ENCODE measurements around the gene SMPDL3A. TPM values are rescaled to one million over a fixed set of nuclear protein-coding genes. Genes with fewer than 3 reads are reported as not detected.
A peak's percentile ranks its signal among the peaks of the same experiment; 100 is the strongest.

SMPDL3A gene
- total RNA-seq, 8 experiments from 2014 or later, result 2.7 to 22.6 (median 4.4) TPM

GRCh38 chr6:122779667-122780066 is 9.4 kb upstream of the SMPDL3A start, which contains the start of gene FABP7:
TSS of gene FABP7 (plus strand) at chr6:122779716. CDS start at chr6:122779795, 79 bp downstream.
- 0 to 88% (median 60%) methylated on average over 1 to 3 of the region's 3 CpGs; no CpG with 5 or more reads in 2 of the 10 experiments for WGBS, 10 experiments
- Histone ChIP-seq H3K4me1 (replicated peaks in 1 of 2) (peaks cover 8 to 15% of the 10 kb centered on the region in 2 donors), H3K4me3 (peak within 1 kb of the TSS; percentile 3 to 32 (median 10)), H3K27ac (peak within 1 kb of the TSS in 1 of 2 donors; percentile 0)
- ATAC-seq (replicated peaks in 6 of 8), result peak in 5 of 8 experiments; percentile 16 to 49 (median 34)
- in situ Hi-C loops (cut with MboI; ENCODE audit: low pct_unique_long_range_greater_than_20kb in 2 of 9, low sequenced_read_pairs in 9 of 9, unreplicated experiment in 9 of 9), result no loop called here

- no peak overlapping the region for H3K27ac ChIP-seq
- ATAC-seq (replicated peaks in 6 of 8), result no peak
Observed at GRCh38 chr6:122780114-122780513, 8.9 kb upstream of the SMPDL3A start.

GRCh38 chr6:122781716-122782115 is 7.3 kb upstream of the SMPDL3A start:
- ATAC-seq (replicated peaks in 6 of 8), result no peak
- in situ Hi-C loops (cut with MboI; ENCODE audit: low pct_unique_long_range_greater_than_20kb in 2 of 9, low sequenced_read_pairs in 9 of 9, unreplicated experiment in 9 of 9), result no loop called here
- Histone ChIP-seq H3K4me1 (replicated peaks in 1 of 2) (peaks cover 8 to 15% of the 10 kb centered on the region in 2 donors), H3K27ac (no peak overlapping the region), H3K4me3 (no peak overlapping the region)
- WGBS, 10 experiments, result 30 to 100% (median 89%) methylated on average over 1 to 7 of the region's 7 CpGs

More at GRCh38 chr6:122780114-122780513, 8.9 kb upstream of the SMPDL3A start:
- 0 to 100% (median 60%) methylated on average over 1 to 5 of the region's 5 CpGs; no CpG with 5 or more reads in 3 of the 10 experiments for WGBS, 10 experiments
- Histone ChIP-seq H3K4me3 (peak overlapping the region in 4 of 5 donors; percentile 5 to 32 (median 9)), H3K4me1 (replicated peaks in 1 of 2) (peaks cover 8 to 15% of the 10 kb centered on the region in 2 donors)
- in situ Hi-C loops (cut with MboI; ENCODE audit: low pct_unique_long_range_greater_than_20kb in 2 of 9, low sequenced_read_pairs in 9 of 9, unreplicated experiment in 9 of 9), result no loop called here

GRCh38 chr6:122783401-122783800 is 5.7 kb upstream of the SMPDL3A start:
- Histone ChIP-seq H3K4me1 (replicated peaks in 1 of 2) (peaks cover 10 to 17% of the 10 kb centered on the region in 2 donors), H3K4me3 (no peak overlapping the region), H3K27ac (no peak overlapping the region)
- WGBS, 10 experiments, result 11 to 93% (median 79%) methylated on average over 1 to 4 of the region's 4 CpGs
- ATAC-seq (replicated peaks in 6 of 8), result no peak
- in situ Hi-C loops (cut with MboI; ENCODE audit: low pct_unique_long_range_greater_than_20kb in 2 of 9, low sequenced_read_pairs in 9 of 9, unreplicated experiment in 9 of 9), result no loop called here

GRCh38 chr6:122785891-122786290 is 3.2 kb upstream of the SMPDL3A start:
- H3K4me3 ChIP-seq, result no peak overlapping the region
- in situ Hi-C loops (cut with MboI; ENCODE audit: low pct_unique_long_range_greater_than_20kb in 2 of 9, low sequenced_read_pairs in 9 of 9, unreplicated experiment in 9 of 9), result no loop called here
- no peak for ATAC-seq (replicated peaks in 6 of 8)
- H3K4me1 ChIP-seq (replicated peaks in 1 of 2), result peaks cover 9% of the 10 kb centered on the region in 2 donors
- 40 to 100% (median 78%) methylated on average over 1 of the region's 1 CpG; no CpG with 5 or more reads in 2 of the 10 experiments for WGBS, 10 experiments
- H3K27ac ChIP-seq, result no peak overlapping the region

- no peak for ATAC-seq (replicated peaks in 6 of 8)
- H3K4me1 ChIP-seq (replicated peaks in 1 of 2), result peaks cover 13 to 14% of the 10 kb centered on the region in 2 donors
Observed at GRCh38 chr6:122787721-122788120, 1.3 kb upstream of the SMPDL3A start.

GRCh38 chr6:122788208-122788607 is 850 bp upstream of the SMPDL3A start:
- in situ Hi-C loops (cut with MboI; ENCODE audit: low pct_unique_long_range_greater_than_20kb in 2 of 9, low sequenced_read_pairs in 9 of 9, unreplicated experiment in 9 of 9), result no loop called here
- H3K4me3 ChIP-seq, result peak overlapping the region in 1 of 5 donors; percentile 45
- H3K27ac ChIP-seq, result no peak overlapping the region
- WGBS, 10 experiments, result 6 to 86% (median 61%) methylated on average over 2 to 6 of the region's 6 CpGs
- no peak for ATAC-seq (replicated peaks in 6 of 8)
- peaks cover 13 to 14% of the 10 kb centered on the region in 2 donors for H3K4me1 ChIP-seq (replicated peaks in 1 of 2)

More at GRCh38 chr6:122787721-122788120, 1.3 kb upstream of the SMPDL3A start:
- H3K4me3 ChIP-seq, result no peak overlapping the region
- no peak overlapping the region for H3K27ac ChIP-seq
- WGBS, 10 experiments, result 20 to 96% (median 73%) methylated on average over 1 to 4 of the region's 4 CpGs
- in situ Hi-C loops (cut with MboI; ENCODE audit: low pct_unique_long_range_greater_than_20kb in 2 of 9, low sequenced_read_pairs in 9 of 9, unreplicated experiment in 9 of 9), result no loop called here

- H3K4me1 ChIP-seq (replicated peaks in 1 of 2), result peaks cover 13 to 14% of the 10 kb centered on the region in 2 donors
- H3K27ac ChIP-seq, result peak overlapping the region; percentile 78 to 87
- no peak for ATAC-seq (replicated peaks in 6 of 8)
- in situ Hi-C loops (cut with MboI; ENCODE audit: low pct_unique_long_range_greater_than_20kb in 2 of 9, low sequenced_read_pairs in 9 of 9, unreplicated experiment in 9 of 9), result no loop called here
- peak overlapping the region; percentile 41 to 60 (median 45) for H3K4me3 ChIP-seq
- 2 to 40% (median 20%) methylated on average over 2 to 10 of the region's 10 CpGs for WGBS, 10 experiments
Observed at GRCh38 chr6:122788663-122789181, 336 bp upstream of the SMPDL3A start.

GRCh38 chr6:122790028-122790422 is 967 bp downstream of the SMPDL3A start:
- peaks cover 13 to 14% of the 10 kb centered on the region in 2 donors for H3K4me1 ChIP-seq (replicated peaks in 1 of 2)
- peak in 3 of 8 experiments; percentile 43 to 67 (median 45) for ATAC-seq (replicated peaks in 6 of 8)
- H3K27ac ChIP-seq, result peak overlapping the region; percentile 78 to 87
- peak overlapping the region; percentile 41 to 60 (median 45) for H3K4me3 ChIP-seq
- in situ Hi-C loops (cut with MboI; ENCODE audit: low pct_unique_long_range_greater_than_20kb in 2 of 9, low sequenced_read_pairs in 9 of 9, unreplicated experiment in 9 of 9), result no loop called here
- WGBS, 10 experiments, result 0 to 20% (median 1%) methylated on average over 1 to 9 of the region's 14 CpGs

- 24 to 65% (median 56%) methylated on average over 2 to 13 of the region's 14 CpGs for WGBS, 10 experiments
- peak overlapping the region; percentile 78 to 87 for H3K27ac ChIP-seq
- peak overlapping the region; percentile 41 to 60 (median 45) for H3K4me3 ChIP-seq
- no peak for ATAC-seq (replicated peaks in 6 of 8)
- H3K4me1 ChIP-seq (replicated peaks in 1 of 2), result peaks cover 13 to 14% of the 10 kb centered on the region in 2 donors
- in situ Hi-C loops (cut with MboI; ENCODE audit: low pct_unique_long_range_greater_than_20kb in 2 of 9, low sequenced_read_pairs in 9 of 9, unreplicated experiment in 9 of 9), result no loop called here
Observed at GRCh38 chr6:122790423-122791309, 1.6 kb downstream of the SMPDL3A start.

GRCh38 chr6:122791310-122791679 is 2.2 kb downstream of the SMPDL3A start:
- ATAC-seq (replicated peaks in 6 of 8), result no peak
- Histone ChIP-seq H3K4me1 (replicated peaks in 1 of 2) (peaks cover 13 to 14% of the 10 kb centered on the region in 2 donors), H3K4me3 (no peak overlapping the region), H3K27ac (no peak overlapping the region)
- WGBS, 10 experiments, result 40 to 100% (median 88%) methylated on average over 1 to 2 of the region's 2 CpGs; no CpG with 5 or more reads in 2 of the 10 experiments
- in situ Hi-C loops (cut with MboI; ENCODE audit: low pct_unique_long_range_greater_than_20kb in 2 of 9, low sequenced_read_pairs in 9 of 9, unreplicated experiment in 9 of 9), result no loop called here

- Histone ChIP-seq H3K27ac (no peak overlapping the region), H3K4me3 (no peak overlapping the region), H3K4me1 (replicated peaks in 1 of 2) (peaks cover 13 to 14% of the 10 kb centered on the region in 2 donors)
- WGBS, 10 experiments, result 67 to 100% (median 90%) methylated on average over 1 to 2 of the region's 2 CpGs; no CpG with 5 or more reads in 5 of the 10 experiments
- no peak for ATAC-seq (replicated peaks in 6 of 8)
- in situ Hi-C loops (cut with MboI; ENCODE audit: low pct_unique_long_range_greater_than_20kb in 2 of 9, low sequenced_read_pairs in 9 of 9, unreplicated experiment in 9 of 9), result no loop called here
Observed at GRCh38 chr6:122792766-122793165, 3.7 kb downstream of the SMPDL3A start.

GRCh38 chr6:122797537-122797936 is 8.5 kb downstream of the SMPDL3A start:
- ATAC-seq (replicated peaks in 6 of 8), result no peak
- Histone ChIP-seq H3K4me3 (no peak overlapping the region), H3K4me1 (replicated peaks in 1 of 2) (peaks cover 0 to 6% of the 10 kb centered on the region in 2 donors), H3K27ac (no peak overlapping the region)
- WGBS, 10 experiments, result 94 to 100% (median 100%) methylated on average over 1 to 3 of the region's 3 CpGs; no CpG with 5 or more reads in 2 of the 10 experiments
- in situ Hi-C loops (cut with MboI; ENCODE audit: low pct_unique_long_range_greater_than_20kb in 2 of 9, low sequenced_read_pairs in 9 of 9, unreplicated experiment in 9 of 9), result no loop called here

Measured in motor neuron (in vitro differentiated cells).